ENCODE results near the gene FPR1. TPM values are rescaled to one million over a fixed set of nuclear protein-coding genes. Genes with fewer than 3 reads are reported as not detected.
"Not testable (repeated sequence)": the region's sequence is repeated elsewhere in the genome, so short reads cannot be mapped to it uniquely, and the experiment has no call there.

The FPR1 gene
- total RNA-seq, 1 donor from 2014 or later: not detected

GRCh38 chr19:51740356-51740755 is 11.3 kb downstream of the FPR1 start:
- Histone ChIP-seq H3K4me3 (ENCODE audit: low read depth, low read length) (no peak overlapping the region), H3K36me3 (ENCODE audit: control insufficient read depth, insufficient read depth, low read length) (no peaks in the 10 kb centered on the region), H3K27me3 (ENCODE audit: control insufficient read depth, insufficient read depth, low read length) (no peaks in the 10 kb centered on the region)
- no peak for TF ChIP-seq CTCF (IDR thresholded peaks at IDR 0.05; ENCODE audit: insufficient read depth, low read length, severe bottlenecking)
- no peak for DNase-seq (ENCODE audit: low read depth)
- no peak for FAIRE-seq

GRCh38 chr19:51739466-51740213 is 12.0 kb downstream of the FPR1 start:
- no peak for TF ChIP-seq CTCF (IDR thresholded peaks at IDR 0.05; ENCODE audit: insufficient read depth, low read length, severe bottlenecking)
- DNase-seq (ENCODE audit: low read depth) (no peak), FAIRE-seq (no peak)
- no peaks in the 10 kb centered on the region for H3K36me3 ChIP-seq (ENCODE audit: control insufficient read depth, insufficient read depth, low read length)
- no peaks in the 10 kb centered on the region for H3K27me3 ChIP-seq (ENCODE audit: control insufficient read depth, insufficient read depth, low read length)
- H3K4me3 ChIP-seq (ENCODE audit: low read depth, low read length): no peak overlapping the region

- FAIRE-seq; H3K27me3 ChIP-seq (ENCODE audit: control insufficient read depth, insufficient read depth, low read length); DNase-seq (ENCODE audit: low read depth); H3K4me3 ChIP-seq (ENCODE audit: low read depth, low read length); H3K36me3 ChIP-seq (ENCODE audit: control insufficient read depth, insufficient read depth, low read length): not testable (repeated sequence)
Measured at GRCh38 chr19:51738523-51738922, 13.2 kb downstream of the FPR1 start.

- Histone ChIP-seq H3K4me3 (ENCODE audit: low read depth, low read length) (no peak overlapping the region), H3K27me3 (ENCODE audit: control insufficient read depth, insufficient read depth, low read length) (no peaks in the 10 kb centered on the region), H3K36me3 (ENCODE audit: control insufficient read depth, insufficient read depth, low read length) (no peaks in the 10 kb centered on the region)
- FAIRE-seq (no peak), DNase-seq (ENCODE audit: low read depth) (no peak)
- no peak for TF ChIP-seq CTCF (IDR thresholded peaks at IDR 0.05; ENCODE audit: insufficient read depth, low read length, severe bottlenecking)
Measured at GRCh38 chr19:51737924-51738323, 13.8 kb downstream of the FPR1 start.

GRCh38 chr19:51737389-51737788 is 14.3 kb downstream of the FPR1 start:
- no peak overlapping the region for H3K4me3 ChIP-seq (ENCODE audit: low read depth, low read length)
- FAIRE-seq: no peak
- no peaks in the 10 kb centered on the region for H3K36me3 ChIP-seq (ENCODE audit: control insufficient read depth, insufficient read depth, low read length)
- no peak for DNase-seq (ENCODE audit: low read depth)
- no peaks in the 10 kb centered on the region for H3K27me3 ChIP-seq (ENCODE audit: control insufficient read depth, insufficient read depth, low read length)
- TF ChIP-seq CTCF (IDR thresholded peaks at IDR 0.05; ENCODE audit: insufficient read depth, low read length, severe bottlenecking): no peak

GRCh38 chr19:51735759-51736449 is 15.8 kb downstream of the FPR1 start:
- DNase-seq (ENCODE audit: low read depth): no peak

More at GRCh38 chr19:51735759-51736449, 15.8 kb downstream of the FPR1 start:
- no peaks in the 10 kb centered on the region for H3K36me3 ChIP-seq (ENCODE audit: control insufficient read depth, insufficient read depth, low read length)
- no peaks in the 10 kb centered on the region for H3K27me3 ChIP-seq (ENCODE audit: control insufficient read depth, insufficient read depth, low read length)
- FAIRE-seq: no peak
- TF ChIP-seq CTCF (IDR thresholded peaks at IDR 0.05; ENCODE audit: insufficient read depth, low read length, severe bottlenecking): no peak
- no peak overlapping the region for H3K4me3 ChIP-seq (ENCODE audit: low read depth, low read length)

Measured in bronchial epithelial cell (primary cell).